HG03135 (cell line): ENCODE data around the gene MBP.
"Not testable (repeated sequence)": the region's sequence is repeated elsewhere in the genome, so short reads cannot be mapped to it uniquely, and the experiment has no call there.

Experiments used
- ATAC-seq: cut with Tn5 transposase; IDR thresholded peaks from one replicate; pipeline ENCODE4 v1.9.1; 2021; ENCODE audit warnings: mild to moderate bottlenecking, moderate library complexity; ENCODE audit not compliant: unreplicated experiment

Gene MBP

GRCh38 chr18:77032181-77032701 lies 100.3 kb downstream of the MBP start:
- ATAC-seq: no peak

GRCh38 chr18:77031662-77032061 lies 100.9 kb downstream of the MBP start:
- ATAC-seq: no peak

GRCh38 chr18:77030201-77030600 lies 102.4 kb downstream of the MBP start:
- no peak for ATAC-seq

GRCh38 chr18:77025831-77026363 lies 106.7 kb downstream of the MBP start:
- no peak for ATAC-seq

- ATAC-seq: no peak
These were observed 107.5 kb downstream of the MBP start for GRCh38 chr18:77025123-77025522.

GRCh38 chr18:77024476-77024875 lies 108.1 kb downstream of the MBP start:
- ATAC-seq: no peak

- ATAC-seq: no peak
These were observed 109.3 kb downstream of the MBP start for GRCh38 chr18:77023102-77023782.

- ATAC-seq: no peak
These were observed 110.0 kb downstream of the MBP start for GRCh38 chr18:77022556-77022955.

GRCh38 chr18:77022116-77022515 lies 110.5 kb downstream of the MBP start:
- ATAC-seq: no peak

- not testable (repeated sequence) for ATAC-seq
These were observed 111.1 kb downstream of the MBP start for GRCh38 chr18:77021478-77021877.

- no peak for ATAC-seq
These were observed 111.5 kb downstream of the MBP start for GRCh38 chr18:77021075-77021474.

GRCh38 chr18:77020561-77020960 lies 112.0 kb downstream of the MBP start:
- no peak for ATAC-seq

GRCh38 chr18:77019641-77020040 lies 112.9 kb downstream of the MBP start:
- ATAC-seq: no peak

- ATAC-seq: not testable (repeated sequence)
These were observed 113.9 kb downstream of the MBP start for GRCh38 chr18:77018650-77019049.

- ATAC-seq: no peak
These were observed 115.2 kb downstream of the MBP start for GRCh38 chr18:77017355-77017754.

GRCh38 chr18:77016936-77017335 lies 115.6 kb downstream of the MBP start:
- ATAC-seq: no peak

- no peak for ATAC-seq
These were observed 116.5 kb downstream of the MBP start for GRCh38 chr18:77015771-77016710.

GRCh38 chr18:77015169-77015568 lies 117.4 kb downstream of the MBP start:
- ATAC-seq: no peak

- no peak for ATAC-seq
These were observed 118.0 kb downstream of the MBP start for GRCh38 chr18:77014538-77014937.

- ATAC-seq: no peak
These were observed 118.6 kb downstream of the MBP start for GRCh38 chr18:77013811-77014521.
